ENCODE data around the gene MOCS1.

GRCh38 chr6:39910164-39910563 is 24.1 kb downstream of the MOCS1 start:
- TF ChIP-seq POLR2A (IDR thresholded peaks at IDR 0.05) (no peak), CTCF (IDR thresholded peaks at IDR 0.05) (no peak)
